Psoas muscle (tissue), 8 donors: ENCODE measurements around the gene TIRAP. TPM values are rescaled to one million over a fixed set of nuclear protein-coding genes. Genes with fewer than 3 reads are reported as not detected.
"Not testable (repeated sequence)": the region's sequence is repeated elsewhere in the genome, so short reads cannot be mapped to it uniquely, and the experiment has no call there.

Experiments
- ATAC-seq, 4 donors: fragments of 200-7000 bp; cut with Tn5 transposase; one replicate each; pipeline ENCODE4 v1.9.1; 2020; ENCODE audit warnings: moderate library complexity in 3 of 4, mild to moderate bottlenecking in 2 of 4
- DNase-seq, 2 donors: peaks; one replicate each; pipeline ENCODE4 v3.0.0-alpha.2; 2020
- H3K27ac ChIP-seq: fragments of 200-600 bp; one replicate; pipeline ENCODE4 v1.8.0; 2022
- H3K27me3 ChIP-seq, 3 donors: fragments of 200-600 bp in 1 of 3; one replicate each; pipeline versions ENCODE4 v1.6.1 to v1.8.0; 2013 to 2022; ENCODE audit warnings: low read length in 2 of 3, mild to moderate bottlenecking in 2 of 3, moderate library complexity in 1 of 3; ENCODE audit not compliant: insufficient read depth in 3 of 3
- H3K36me3 ChIP-seq, 2 donors: fragments of 200-600 bp in 1 of 2; one replicate each; pipeline versions ENCODE4 v1.6.1 to v1.8.0; 2013 to 2022; ENCODE audit warnings: low read depth in 1 of 2, mild to moderate bottlenecking in 1 of 2, moderate library complexity in 1 of 2; ENCODE audit not compliant: insufficient read depth in 1 of 2
- H3K4me1 ChIP-seq: fragments of 200-600 bp; one replicate; pipeline ENCODE4 v1.8.0; 2022
- H3K4me3 ChIP-seq: fragments of 200-600 bp; one replicate; pipeline ENCODE4 v1.8.0; 2022; ENCODE audit warnings: mild to moderate bottlenecking
- H3K9me3 ChIP-seq: fragments of 200-600 bp; one replicate; pipeline ENCODE4 v1.8.0; 2022
- WGBS, 3 donors: extraction: QIAGEN DNeasy Blood & Tissue Kit; methylation state at CpG; one replicate each; pipeline versions ENCODE4 v1.1.6 to v1.1.7; 2013; 5-methylcytosine and 5-hydroxymethylcytosine counted together
- intact Hi-C, 2 donors: fragments of 100-400 bp; cut with DNase I; formaldehyde crosslinking; loops; one replicate each; pipeline versions ENCODE4 v1.11.0 to v1.14.2; 2022
- polyA plus RNA-seq, 3 donors: library from polyadenylated mRNA; stranded (reverse); fragments of 200-250 nt; gene quantifications; one replicate each; pipeline ENCODE4 v1.2.3, GENCODE V29; 2013
- total RNA-seq, 4 donors: library from RNA; stranded (reverse); fragmentation: NEBNext Ultra II Directional in 2 of 4; extraction: Animal tissue kit (Norgen Biotek cat#: 25700) in 2 of 4; gene quantifications; one replicate each; pipeline versions ENCODE4 v1.2.1 to v1.2.4, GENCODE V29; 2021 to 2023
- TF ChIP-seq, protein P1 (sequence below): fragments of 200-600 bp; IDR thresholded peaks from one replicate; pipeline ENCODE4 v1.8.0; 2022; ENCODE audit warnings: antibody characterized with exemption
- donor health status: healthy with polysubstance abuse.
- donor health status: DM: no; HTN: no; CAD: no; lungs with moderate emphysema.
- donor health status: Bipolar disorder and iron deficiency.
- donor health status: healthy.
- donor health status: DM: yes; HTN: yes; CAD: no.
- donor health status: DM: no; HTN: no; CAD: no.
- donor health status: DM: no; HTN: no; CAD: no.
- donor health status: DM: yes; HTN: yes; CAD: no.

TIRAP gene
- total and polyA plus RNA-seq, 7 donors = 3.3 to 9.6 (median 6.0) TPM

DNA sequence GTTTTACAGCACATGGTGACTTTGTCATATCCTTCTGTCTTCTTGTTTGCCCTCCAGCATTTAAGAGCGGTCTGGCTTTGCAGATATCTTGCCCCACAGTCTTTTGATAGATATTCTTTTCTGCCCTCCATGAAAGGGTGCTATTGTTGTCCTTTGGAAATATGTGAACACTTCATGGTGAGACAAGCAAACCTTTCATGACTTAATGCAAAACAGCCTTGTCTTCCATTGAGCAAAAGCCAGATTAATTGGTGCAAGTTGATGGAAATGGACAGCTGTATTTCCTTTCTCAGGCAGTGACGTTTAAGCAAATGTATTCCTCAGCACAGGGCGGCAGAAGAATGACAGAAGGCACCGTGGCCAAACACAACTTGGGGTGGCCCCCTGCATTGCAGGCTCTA is 25.4 kb downstream of the TIRAP start:
- DNase-seq = no peak
- peak overlapping the region; percentile 42 for H3K4me3 ChIP-seq
- 22 to 46% (median 25%) methylated on average over 4 of the region's 4 CpGs for WGBS, 3 donors
- TF ChIP-seq, protein P1, sequence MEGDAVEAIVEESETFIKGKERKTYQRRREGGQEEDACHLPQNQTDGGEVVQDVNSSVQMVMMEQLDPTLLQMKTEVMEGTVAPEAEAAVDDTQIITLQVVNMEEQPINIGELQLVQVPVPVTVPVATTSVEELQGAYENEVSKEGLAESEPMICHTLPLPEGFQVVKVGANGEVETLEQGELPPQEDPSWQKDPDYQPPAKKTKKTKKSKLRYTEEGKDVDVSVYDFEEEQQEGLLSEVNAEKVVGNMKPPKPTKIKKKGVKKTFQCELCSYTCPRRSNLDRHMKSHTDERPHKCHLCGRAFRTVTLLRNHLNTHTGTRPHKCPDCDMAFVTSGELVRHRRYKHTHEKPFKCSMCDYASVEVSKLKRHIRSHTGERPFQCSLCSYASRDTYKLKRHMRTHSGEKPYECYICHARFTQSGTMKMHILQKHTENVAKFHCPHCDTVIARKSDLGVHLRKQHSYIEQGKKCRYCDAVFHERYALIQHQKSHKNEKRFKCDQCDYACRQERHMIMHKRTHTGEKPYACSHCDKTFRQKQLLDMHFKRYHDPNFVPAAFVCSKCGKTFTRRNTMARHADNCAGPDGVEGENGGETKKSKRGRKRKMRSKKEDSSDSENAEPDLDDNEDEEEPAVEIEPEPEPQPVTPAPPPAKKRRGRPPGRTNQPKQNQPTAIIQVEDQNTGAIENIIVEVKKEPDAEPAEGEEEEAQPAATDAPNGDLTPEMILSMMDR = no peak
- intact Hi-C loops = loop anchor here in 1 of 2 donors (2.0 kb wide), 1 partner anchor 173 kb away; no protein-coding TSS in a partner anchor
- no peaks in the 10 kb centered on the region for H3K27me3 ChIP-seq
- H3K9me3 ChIP-seq = no peaks in the 10 kb centered on the region
- H3K4me1 ChIP-seq = peaks cover 38% of the 10 kb centered on the region
- H3K36me3 ChIP-seq = peaks cover 0 to 31% of the 10 kb centered on the region in 2 donors
- peak overlapping the region; percentile 83 for H3K27ac ChIP-seq
- peak; percentile 45 to 65 (median 58) for ATAC-seq

DNA sequence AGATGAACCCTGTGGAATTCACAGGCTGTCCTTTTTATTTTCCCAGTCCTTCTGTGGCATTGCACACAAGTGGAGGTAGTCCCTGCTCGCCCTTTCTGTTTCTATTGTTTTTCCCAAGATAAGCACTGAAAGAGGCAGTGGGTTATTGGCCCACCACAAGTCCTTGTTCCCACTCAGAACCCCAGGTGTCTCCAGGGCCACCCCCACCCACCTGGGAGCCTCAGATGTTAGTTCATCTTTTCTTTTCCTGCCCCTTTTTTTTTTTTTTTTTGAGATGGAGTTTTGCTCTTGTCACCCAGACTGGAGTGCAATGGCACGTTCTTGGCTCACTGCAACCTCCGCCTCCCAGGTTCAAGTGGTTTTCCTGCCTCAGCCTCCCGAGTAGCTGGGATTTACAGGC is 25.9 kb downstream of the TIRAP start:
- Histone ChIP-seq H3K4me1 (peaks cover 38% of the 10 kb centered on the region), H3K36me3 (peaks cover 0 to 36% of the 10 kb centered on the region in 2 donors), H3K27ac (peak overlapping the region; percentile 83), H3K4me3 (peak overlapping the region; percentile 42)
- peak in 2 of 4 donors; percentile 9 to 18 for ATAC-seq
- H3K27me3 ChIP-seq, H3K9me3 ChIP-seq, DNase-seq: not testable (repeated sequence)
- 47 to 71% (median 70%) methylated on average over 4 of the region's 4 CpGs for WGBS, 3 donors
- intact Hi-C loops = loop anchor here in 1 of 2 donors (2.0 kb wide), 1 partner anchor 172 kb away; no protein-coding TSS in a partner anchor

DNA sequence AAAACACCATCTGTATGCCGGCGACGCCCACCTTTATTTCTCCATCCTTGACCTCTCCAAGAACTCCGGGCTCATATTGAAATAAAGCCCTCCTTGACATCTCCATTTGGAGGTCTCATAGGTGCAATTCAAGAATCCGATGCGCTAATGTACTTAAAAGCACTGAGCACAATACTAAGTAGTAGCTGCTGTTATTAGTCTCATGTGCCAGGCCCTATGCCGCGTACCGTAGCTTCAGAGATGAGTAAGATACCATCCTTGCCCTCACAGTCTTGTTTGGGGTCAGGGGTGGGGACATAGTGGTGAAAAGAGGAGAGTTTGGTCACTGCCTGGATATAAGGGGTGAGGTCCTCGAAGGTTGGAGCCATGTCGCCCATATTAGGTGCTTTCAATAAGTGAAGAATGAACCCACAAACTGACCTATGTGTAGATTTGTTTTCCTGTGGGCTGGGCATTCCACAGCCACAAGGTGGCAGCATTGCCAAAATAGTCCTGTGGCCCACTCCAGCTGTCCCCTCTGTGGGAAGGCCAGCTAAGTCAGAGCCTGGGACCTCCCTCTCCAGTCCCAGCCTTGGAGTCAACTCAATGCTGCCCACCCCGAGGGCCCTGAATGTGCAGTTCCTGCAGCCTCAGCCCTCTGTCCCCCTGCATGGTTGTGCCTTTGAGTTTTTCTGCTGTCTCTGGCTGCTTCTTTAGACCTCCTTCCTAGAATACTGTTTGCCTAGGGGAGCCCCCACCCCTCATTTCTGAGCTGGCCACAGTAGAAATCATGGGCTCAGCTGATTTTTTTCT is 27.5 kb downstream of the TIRAP start:
- WGBS, 3 donors = 57 to 70% (median 66%) methylated on average over 12 of the region's 12 CpGs
- intact Hi-C loops = loop anchor here (2.0 to 10.0 kb wide), 3 partner anchors 54 to 170 kb away; no protein-coding TSS in a partner anchor
- peaks cover 2 to 43% of the 10 kb centered on the region in 2 donors for H3K36me3 ChIP-seq
- TF ChIP-seq, protein P1 = peak; percentile 91
- H3K27me3 ChIP-seq = no peaks in the 10 kb centered on the region
- ATAC-seq (peak; percentile 84 to 90 (median 85)), DNase-seq (peak; percentile 77 to 85)
- peak overlapping the region; percentile 83 for H3K27ac ChIP-seq
- no peaks in the 10 kb centered on the region for H3K9me3 ChIP-seq
- H3K4me1 ChIP-seq = peaks cover 28% of the 10 kb centered on the region
- H3K4me3 ChIP-seq = no peak overlapping the region

DNA sequence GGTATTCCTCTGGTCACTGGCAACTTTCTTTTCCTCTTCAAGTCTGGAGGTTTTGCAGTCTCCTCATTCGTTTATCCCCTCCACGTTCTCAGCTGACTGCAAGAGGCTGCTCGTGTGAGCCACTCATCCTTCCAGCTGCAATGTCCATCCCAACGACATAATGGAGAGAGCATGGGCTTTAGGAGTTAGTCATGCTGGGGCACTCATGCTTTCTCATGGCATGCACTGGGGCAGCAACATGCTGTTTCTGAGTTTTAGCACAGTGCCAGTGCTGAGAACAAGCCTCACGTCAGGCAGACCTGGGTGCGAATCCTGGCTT is 28.1 kb downstream of the TIRAP start:
- H3K4me3 ChIP-seq = no peak overlapping the region
- TF ChIP-seq, protein P1 = no peak
- H3K4me1 ChIP-seq = peaks cover 27% of the 10 kb centered on the region
- no peaks in the 10 kb centered on the region for H3K27me3 ChIP-seq
- peaks cover 2 to 43% of the 10 kb centered on the region in 2 donors for H3K36me3 ChIP-seq
- DNase-seq (no peak), ATAC-seq (no peak)
- H3K27ac ChIP-seq = peak overlapping the region; percentile 83
- intact Hi-C loops = loop anchor here (2.0 to 10.0 kb wide), 3 partner anchors 54 to 170 kb away; no protein-coding TSS in a partner anchor
- WGBS, 3 donors = 60 to 78% (median 62%) methylated on average over 6 of the region's 6 CpGs
- no peaks in the 10 kb centered on the region for H3K9me3 ChIP-seq
